ENCODE data around the gene FBL.
"Not testable (repeated sequence)": the region's sequence is repeated elsewhere in the genome, so short reads cannot be mapped to it uniquely, and the experiment has no call there.

FBL gene

DNA sequence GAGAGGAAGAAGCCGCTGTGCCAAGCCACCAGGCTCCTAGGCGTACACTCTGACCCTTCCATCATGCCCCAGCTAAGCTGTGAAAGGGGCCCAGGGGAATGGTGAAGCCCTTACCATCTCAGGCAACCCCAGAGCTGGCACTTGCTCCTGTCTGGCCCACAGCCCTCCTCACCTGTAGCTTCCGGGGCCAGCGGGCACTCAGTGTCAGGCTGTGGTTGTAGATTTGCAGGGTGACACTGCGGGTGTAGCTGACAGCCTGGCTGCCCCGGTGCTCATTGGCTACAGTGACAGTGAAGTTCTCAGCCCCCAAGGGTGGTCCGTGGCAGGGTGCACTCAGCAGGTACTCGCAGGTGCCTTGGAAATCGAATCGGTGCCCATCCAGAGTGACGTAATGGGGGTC is 30.3 kb upstream of the FBL start:
- not testable (repeated sequence) for DNase-seq (ENCODE audit: low read depth in 2 of 2)

- DNase-seq (ENCODE audit: low read depth in 2 of 2) = not testable (repeated sequence)
Observed at GRCh38 chr19:39875401-39875864, 29.3 kb upstream of the FBL start.

GRCh38 chr19:39874404-39874803 is 28.2 kb upstream of the FBL start:
- DNase-seq (ENCODE audit: low read depth in 2 of 2) = no peak

- DNase-seq (ENCODE audit: low read depth in 2 of 2) = no peak
Observed at GRCh38 chr19:39873385-39873784, 27.2 kb upstream of the FBL start.

DNA sequence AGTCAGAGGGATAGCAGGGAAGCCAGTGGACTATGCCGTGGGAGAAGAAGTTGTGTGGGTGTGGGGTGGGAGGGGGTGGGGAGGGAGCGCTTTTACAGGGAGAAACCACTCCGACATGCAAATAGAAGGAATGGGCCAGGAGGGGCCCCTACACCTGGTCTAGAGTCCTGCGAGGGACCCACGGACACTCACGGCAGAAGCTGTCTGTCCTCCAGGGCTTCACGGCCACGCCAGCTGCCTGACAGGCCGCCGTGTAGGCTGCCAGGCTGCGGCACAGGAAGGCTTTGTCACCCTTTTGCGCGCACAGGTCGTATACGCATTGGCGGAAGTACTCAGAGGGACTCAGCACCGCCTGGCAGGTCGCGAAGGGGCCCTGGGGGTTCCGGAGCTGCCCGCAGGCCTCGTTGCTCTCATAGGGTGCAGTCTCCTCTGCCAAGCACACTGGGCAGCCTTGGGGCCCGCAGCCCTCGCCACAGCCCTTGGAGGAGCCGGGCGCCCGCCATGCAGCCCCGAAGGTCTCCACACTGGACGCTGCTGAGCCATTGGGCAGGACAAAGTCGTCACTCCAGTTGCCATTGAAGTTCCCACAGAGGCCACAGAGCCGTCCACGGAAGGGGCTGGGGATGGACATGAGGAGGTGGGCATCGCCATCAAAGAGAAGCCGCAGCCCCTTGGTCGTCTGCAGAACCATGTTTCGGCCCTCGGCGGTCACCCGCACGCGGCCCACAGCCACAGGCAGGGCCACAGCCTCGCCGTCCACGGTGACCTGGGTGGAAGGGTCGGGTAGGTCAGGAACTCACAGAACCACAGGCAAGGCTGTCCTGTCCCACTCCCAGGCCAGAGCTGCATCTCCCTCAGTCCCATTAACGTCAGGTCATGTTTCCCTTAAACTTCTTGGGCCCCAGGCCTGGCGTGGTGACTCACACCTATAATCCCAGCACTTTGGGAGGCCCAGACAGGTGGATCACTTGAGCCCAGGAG is 26.0 kb upstream of the FBL start:
- no peak for DNase-seq (ENCODE audit: low read depth in 2 of 2)

GRCh38 chr19:39871362-39871761 is 25.2 kb upstream of the FBL start:
- no peak for DNase-seq (ENCODE audit: low read depth in 2 of 2)

- DNase-seq (ENCODE audit: low read depth in 2 of 2) = no peak
Observed at GRCh38 chr19:39870171-39870971, 24.2 kb upstream of the FBL start.

GRCh38 chr19:39867952-39868351 is 21.8 kb upstream of the FBL start:
- DNase-seq (ENCODE audit: low read depth in 2 of 2) = no peak

GRCh38 chr19:39867133-39867532 is 21.0 kb upstream of the FBL start:
- no peak for DNase-seq (ENCODE audit: low read depth in 2 of 2)

GRCh38 chr19:39865953-39866352 is 19.8 kb upstream of the FBL start:
- DNase-seq (ENCODE audit: low read depth in 2 of 2) = no peak

- no peak for DNase-seq (ENCODE audit: low read depth in 2 of 2)
Observed at GRCh38 chr19:39865186-39865585, 19.0 kb upstream of the FBL start.

GRCh38 chr19:39864118-39864517 is 17.9 kb upstream of the FBL start:
- no peak for DNase-seq (ENCODE audit: low read depth in 2 of 2)

- no peak for DNase-seq (ENCODE audit: low read depth in 2 of 2)
Observed at GRCh38 chr19:39858541-39858940, 12.4 kb upstream of the FBL start.

DNA sequence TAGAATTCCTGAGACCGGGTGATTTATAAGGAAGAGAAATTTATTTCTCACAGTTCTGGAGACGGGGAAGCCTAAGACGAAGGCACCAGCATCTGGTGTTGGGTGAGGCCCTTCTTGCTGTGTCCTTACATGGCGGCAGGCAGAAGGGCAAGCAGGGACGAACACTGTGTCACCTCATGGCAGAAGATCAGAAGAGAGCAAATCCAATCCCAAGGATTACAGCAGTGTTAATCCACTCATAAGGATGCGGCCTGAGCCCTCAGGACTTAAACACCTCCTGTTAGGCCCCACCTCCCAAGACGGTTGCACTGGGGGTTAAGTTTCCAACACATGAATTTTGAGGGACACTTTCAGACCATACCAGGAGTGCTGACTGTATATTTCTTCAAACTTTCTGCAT is 6.7 kb upstream of the FBL start:
- no peak for DNase-seq (ENCODE audit: low read depth in 2 of 2)

- no peak for DNase-seq (ENCODE audit: low read depth in 2 of 2)
Observed at GRCh38 chr19:39850892-39851291, 4.7 kb upstream of the FBL start.

- DNase-seq (ENCODE audit: low read depth in 2 of 2) = no peak
Observed at GRCh38 chr19:39848392-39848791, 2.2 kb upstream of the FBL start.

- DNase-seq (ENCODE audit: low read depth in 2 of 2) = no peak
Observed at GRCh38 chr19:39847525-39847924, 1.3 kb upstream of the FBL start.

DNA sequence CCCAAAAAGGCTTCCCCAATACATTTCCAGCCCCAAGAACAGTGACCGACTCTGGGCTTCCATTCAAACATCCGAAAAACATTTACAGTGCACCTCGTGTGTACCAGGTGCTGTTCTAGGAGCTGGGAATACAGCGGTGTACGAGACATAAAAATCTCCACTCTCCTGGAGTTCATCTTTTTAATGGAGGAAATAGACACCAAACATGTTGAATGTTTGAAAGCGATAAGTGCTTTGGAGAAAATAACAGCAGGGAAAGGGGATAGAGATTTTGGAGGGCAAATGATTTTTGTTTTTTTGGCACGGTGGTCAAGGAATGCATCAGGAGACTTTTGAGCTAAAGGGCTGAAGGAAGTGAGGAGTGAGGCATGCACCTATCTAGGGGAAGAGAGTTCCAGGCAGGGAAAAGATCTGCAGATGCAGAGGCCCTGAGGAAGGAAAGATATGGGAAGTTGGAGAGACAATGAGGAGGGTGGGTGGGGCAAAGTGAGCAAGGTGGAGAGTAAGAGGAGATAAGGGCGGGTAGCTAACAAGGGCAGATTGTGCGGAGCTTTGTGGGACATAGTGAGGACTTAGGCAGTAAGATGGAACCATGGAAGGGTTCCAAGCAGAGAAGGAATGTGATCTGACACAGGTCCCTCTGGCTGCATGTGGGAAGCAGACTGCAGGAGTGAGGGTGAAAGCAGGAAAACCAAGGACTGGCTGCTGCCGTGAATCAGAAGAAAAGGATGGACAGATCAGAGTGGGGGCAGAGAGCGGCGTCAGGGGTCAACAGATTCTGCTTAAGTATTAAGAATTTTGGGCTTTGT is 703 bp upstream of the FBL start:
- no peak for DNase-seq (ENCODE audit: low read depth in 2 of 2)

GRCh38 chr19:39845584-39845932 is 621 bp downstream of the FBL start:
- DNase-seq (ENCODE audit: low read depth in 2 of 2) = no peak

DNA sequence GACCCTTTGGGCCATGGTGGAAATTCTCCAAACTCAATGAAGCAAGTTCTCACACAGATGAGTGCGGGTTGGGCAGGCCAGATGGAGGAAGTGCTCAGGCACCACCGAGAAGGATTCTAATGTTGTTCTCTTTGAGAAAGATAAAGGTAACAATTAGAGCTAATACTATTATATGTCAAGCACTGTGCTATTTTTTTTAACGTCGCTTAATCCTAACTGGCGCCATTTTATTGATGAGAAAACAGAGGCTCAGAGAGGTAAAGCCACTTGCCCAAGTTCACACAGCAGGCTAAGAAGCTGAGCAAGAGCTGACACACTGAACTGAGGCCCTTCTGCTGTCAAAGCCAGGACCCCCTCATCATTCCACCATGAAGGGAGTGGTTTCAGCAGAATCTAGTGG is 1.0 kb downstream of the FBL start:
- DNase-seq (ENCODE audit: low read depth in 2 of 2) = no peak

- no peak for DNase-seq (ENCODE audit: low read depth in 2 of 2)
Observed at GRCh38 chr19:39843919-39844793, 2.0 kb downstream of the FBL start.

Measured in fibroblast of skin of left biceps (primary cell).